ENCODE data around the gene IFI27L1. TPM values are rescaled to one million over a fixed set of nuclear protein-coding genes. Genes with fewer than 3 reads are reported as not detected.

The IFI27L1 gene, protein sequence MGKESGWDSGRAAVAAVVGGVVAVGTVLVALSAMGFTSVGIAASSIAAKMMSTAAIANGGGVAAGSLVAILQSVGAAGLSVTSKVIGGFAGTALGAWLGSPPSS
- total RNA-seq = 10 to 100 TPM in 2 of 4 donors, 1 to 10 TPM in 2; 3.3 to 13.3 (median 7.2) TPM

GRCh38 chr14:94080621-94081385 lies at the start of gene IFI27L1, which contains the start of gene DDX24:
Gene IFI27L1, plus strand, starts transcription at chr14:94081310. Its CDS starts 15,628 bp downstream, at chr14:94096938.
Gene DDX24, minus strand, starts transcription at chr14:94081202. Its CDS starts 1,460 bp downstream, at chr14:94079742.
- no peak for TF ChIP-seq CTCF (IDR thresholded peaks at IDR 0.05; ENCODE audit: low read depth)

DNA sequence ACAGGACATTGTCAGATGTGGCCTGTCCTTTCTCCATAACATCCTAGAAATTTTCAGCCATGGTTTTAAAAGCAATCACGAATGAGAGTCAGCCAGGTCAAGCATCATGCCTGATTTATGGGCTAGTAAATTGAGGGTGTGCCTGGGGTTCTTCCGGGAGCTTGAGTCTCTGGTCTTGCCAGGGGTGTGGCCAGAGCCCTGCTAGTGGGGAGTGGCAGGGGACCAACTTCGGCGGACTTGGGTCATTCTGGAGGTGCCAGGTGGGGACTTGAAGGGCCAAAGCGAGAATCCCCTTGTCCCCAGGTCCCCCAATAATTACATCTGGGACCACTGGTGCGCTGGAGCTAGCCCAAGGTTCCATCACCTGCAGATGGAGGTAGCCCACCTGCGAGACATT lies 49.2 kb upstream of the IFI27L1 start:
- no peak for TF ChIP-seq CTCF (IDR thresholded peaks at IDR 0.05; ENCODE audit: low read depth)

DNA sequence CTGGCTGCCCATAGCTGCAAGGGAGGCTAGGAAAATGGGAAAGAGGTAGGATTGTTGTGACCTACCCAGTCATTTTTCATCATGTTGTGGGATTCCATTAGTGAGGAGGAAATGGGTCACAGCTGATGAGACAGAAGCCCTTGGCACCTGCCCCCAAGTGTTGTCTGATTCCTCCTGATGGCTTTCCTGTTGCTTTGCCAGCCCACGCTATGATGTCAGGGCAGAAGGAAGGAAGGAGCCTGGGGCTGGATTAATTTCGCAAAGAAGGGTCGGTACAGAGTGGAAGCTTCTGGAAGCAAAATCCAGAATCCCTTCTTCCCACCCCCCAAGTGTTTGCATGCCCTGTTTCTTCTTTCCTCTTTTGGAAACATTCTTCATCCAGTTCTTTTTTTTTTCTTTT lies 46.2 kb upstream of the IFI27L1 start:
- no peak for TF ChIP-seq CTCF (IDR thresholded peaks at IDR 0.05; ENCODE audit: low read depth)

- no peak for TF ChIP-seq CTCF (IDR thresholded peaks at IDR 0.05; ENCODE audit: low read depth)
These were observed 44.6 kb upstream of the IFI27L1 start for GRCh38 chr14:94036313-94037167.

DNA sequence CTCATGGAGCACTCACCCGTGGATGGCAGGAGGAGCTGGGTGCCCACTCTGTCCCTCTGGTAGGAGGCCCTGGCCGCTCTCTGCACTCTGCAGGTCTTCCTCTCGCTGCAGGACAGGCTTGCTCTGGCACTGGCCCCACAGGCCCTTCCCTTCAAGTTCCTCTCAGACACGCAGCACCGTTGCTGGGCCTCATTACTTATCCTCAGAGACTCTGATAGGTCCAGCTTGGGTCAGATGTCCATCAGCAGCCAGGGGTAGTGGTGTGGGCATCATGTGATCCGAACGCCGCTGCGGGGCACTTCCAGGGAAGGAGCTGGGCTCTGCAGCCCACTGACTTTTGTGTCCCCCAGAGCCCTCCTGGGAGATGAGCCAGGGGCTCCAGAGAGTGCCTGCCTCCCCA lies 43.2 kb upstream of the IFI27L1 start:
- TF ChIP-seq CTCF (IDR thresholded peaks at IDR 0.05; ENCODE audit: low read depth) = no peak

GRCh38 chr14:94038510-94038909 lies 42.6 kb upstream of the IFI27L1 start:
- TF ChIP-seq CTCF (IDR thresholded peaks at IDR 0.05; ENCODE audit: low read depth) = no peak
